ENCODE measurements around the gene NIPBL.
"Not testable (repeated sequence)": the region's sequence is repeated elsewhere in the genome, so short reads cannot be mapped to it uniquely, and the experiment has no call there.

NIPBL gene

DNA sequence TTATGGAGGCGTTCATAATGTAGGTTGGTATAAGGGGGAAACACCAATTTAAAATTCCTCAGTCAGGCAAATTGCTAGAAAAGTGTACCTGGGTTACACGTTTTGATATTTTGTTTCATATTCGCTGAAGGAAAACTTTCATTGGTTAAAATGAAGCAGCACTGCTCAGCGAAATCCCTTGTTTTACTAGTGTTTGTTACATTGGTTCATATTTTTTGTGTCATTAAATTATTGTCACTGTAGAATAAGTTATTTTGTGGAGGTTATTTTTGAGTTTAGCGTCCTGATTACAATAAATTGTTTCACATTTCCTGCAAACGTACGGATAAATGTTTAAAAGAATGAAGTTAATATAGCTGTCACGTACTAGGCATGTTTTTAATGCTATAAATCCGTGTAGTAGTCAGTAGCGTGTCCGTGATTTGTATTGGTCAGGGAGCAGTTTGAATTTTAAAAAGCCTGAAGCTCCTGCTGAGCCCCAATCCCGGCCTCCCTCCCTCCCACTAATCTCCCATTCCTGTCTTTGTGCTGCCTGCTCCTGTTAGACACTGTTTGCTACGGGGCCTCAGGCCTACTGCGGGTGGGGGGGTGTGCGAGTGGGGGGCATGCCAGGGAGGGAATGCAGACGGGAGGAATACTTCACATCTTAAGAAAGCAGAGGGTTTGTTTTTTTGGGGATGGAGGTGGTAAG, 2.0 kb downstream of the NIPBL start:
- DNase-seq: no peak

DNA sequence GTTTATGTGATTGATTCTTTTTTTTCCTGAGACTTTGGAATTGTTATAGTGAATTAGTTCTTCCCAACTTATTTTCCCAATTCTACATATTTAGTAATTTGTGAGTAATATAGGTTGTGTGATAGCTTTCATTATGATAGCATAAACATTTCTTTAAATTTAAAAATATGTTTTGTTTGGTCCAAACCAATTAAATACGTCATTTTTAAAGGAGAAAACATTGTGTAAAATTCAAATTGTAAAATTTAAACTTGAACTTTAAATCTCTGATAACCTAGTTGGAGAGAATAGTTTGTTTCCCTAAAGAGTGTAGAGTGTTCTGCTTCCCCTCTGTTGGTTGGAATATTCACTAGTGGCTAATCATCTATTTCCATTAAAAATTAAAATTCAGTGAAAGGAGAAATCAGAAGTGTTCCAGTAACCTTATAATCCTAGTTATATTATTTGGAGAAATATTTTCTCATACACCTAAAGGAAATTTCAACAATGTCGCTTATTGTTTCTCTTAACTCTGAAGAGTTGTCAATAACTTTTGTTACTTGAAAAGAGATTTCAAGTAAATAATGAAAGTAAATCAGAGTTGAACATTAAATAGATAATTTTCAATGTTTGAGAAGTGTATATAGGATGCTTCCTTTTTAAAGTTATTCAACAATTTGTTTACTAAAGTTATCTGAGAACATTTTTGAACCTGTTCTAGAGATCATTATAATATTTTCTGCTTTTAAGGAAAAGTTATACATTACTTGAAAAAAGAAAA, 2.9 kb downstream of the NIPBL start:
- DNase-seq: no peak

DNA sequence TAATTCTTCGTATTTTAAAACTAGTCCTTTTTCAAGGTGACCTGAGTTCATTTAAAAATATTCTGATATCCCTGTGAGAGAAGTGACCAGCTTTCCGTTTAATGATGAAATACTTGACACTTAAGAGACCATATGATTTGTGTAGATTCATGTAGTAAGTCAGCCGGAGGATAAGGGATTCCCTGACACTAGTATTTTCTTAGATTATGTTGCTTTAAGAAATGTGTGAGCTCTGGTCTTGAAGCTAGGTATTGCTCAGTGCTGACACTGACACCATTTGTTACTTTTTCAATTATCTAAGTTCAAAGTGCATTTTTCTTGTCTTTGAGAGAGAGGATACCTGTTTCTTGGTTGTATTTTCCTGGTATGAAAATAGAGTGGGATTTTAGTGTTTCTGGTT, 4.2 kb downstream of the NIPBL start:
- DNase-seq: no peak

DNA sequence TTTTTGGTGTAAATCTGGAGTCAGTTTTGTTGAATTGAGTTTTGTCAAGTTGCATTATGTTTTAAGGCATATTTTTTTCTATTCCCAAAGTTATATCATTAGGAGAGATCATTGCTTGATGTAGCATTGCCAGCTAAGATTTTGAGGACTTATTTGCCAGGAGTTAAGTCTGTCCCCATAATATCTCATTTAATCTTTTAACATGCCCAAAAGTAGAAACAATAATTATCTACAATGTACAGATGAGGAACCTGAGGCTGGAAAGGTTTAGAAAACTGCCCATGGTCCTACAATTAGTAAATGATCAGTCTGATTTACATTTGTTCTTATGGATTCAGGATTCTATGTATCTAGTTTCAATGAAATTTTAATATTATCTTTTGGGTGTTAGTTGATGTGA, 4.7 kb downstream of the NIPBL start:
- no peak for DNase-seq

DNA sequence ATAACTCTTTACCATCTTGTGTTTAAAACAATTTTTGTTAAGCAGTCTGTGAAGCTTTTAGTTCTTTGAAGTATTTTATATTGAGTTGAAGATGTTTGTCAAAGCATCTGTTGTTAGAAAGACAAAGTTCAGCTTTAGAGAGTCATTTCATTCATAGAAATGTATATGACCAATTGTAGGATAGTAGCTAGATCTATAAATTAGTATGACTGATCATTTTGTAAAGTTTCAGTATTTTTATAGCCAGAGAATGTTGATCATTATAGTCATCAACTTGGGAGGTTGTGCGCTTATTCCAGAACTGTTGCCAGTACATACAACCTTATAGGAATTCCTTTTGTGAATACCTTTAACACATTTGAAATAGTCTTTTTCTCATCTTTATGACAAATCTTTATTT, 5.2 kb downstream of the NIPBL start:
- DNase-seq: no peak

DNA sequence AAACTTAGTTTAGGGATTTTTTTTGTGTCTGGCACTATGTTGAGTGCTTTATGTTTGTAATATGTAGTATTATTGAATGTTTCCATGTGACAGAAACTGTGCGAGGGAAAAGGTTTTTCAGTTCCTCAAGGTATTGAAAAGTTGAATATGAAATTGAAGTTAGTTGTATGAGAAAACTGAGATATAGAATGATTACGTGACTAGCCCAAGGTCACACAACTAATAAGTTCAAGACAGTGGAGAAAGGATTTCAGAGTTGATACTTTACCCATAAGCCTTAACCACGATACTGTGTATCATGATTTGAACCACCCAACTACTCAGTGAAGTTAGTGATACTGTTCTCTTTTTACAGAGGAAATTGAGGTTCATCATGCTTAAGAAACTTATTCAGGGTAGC, 5.7 kb downstream of the NIPBL start:
- DNase-seq: no peak

DNA sequence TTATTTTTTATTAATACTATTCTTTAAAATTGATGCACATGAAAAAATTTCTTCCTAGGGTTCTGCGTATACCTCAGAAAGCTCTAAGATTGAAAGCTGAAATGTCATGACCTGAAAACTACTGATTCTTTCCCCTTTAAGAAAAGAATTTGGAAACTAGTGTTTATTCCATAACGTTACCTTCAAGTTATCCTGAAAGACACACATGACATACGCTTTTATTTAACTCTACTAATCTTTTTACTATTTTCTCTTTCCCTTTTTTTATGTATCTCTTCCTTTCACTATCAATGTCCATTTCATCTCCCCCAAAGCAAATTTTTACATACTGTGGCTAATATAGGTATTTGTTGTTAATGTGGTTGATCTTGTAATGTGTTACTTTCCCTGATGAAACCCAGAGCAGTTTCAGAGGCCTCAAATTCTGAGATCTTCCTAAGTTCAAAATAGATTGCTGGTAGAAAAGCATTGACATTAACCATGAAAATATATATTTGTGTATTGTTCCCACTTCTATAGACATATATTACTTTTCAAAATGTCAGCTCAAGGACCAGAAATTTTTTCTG, 7.4 kb downstream of the NIPBL start:
- no peak for DNase-seq

DNA sequence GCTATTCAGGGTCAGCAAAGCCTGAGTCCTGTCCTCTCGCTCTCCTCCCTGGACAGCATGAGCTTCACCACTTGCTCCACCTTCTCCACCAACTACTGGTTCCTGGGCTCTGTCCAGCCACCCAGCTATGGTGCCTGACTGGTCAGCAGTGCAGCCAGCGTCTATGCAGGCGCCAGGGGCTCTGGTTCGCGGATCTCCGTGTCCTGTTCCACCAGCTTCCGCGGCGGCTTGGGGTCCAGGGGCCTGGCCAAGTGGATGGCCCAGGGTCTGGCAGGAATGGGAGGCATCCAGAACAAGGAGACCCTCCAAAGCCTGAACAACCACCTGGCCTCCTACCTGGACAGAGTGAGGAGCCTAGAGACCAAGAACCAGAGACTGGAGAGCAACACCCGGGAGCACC, 8.6 kb downstream of the NIPBL start:
- DNase-seq: no peak

DNA sequence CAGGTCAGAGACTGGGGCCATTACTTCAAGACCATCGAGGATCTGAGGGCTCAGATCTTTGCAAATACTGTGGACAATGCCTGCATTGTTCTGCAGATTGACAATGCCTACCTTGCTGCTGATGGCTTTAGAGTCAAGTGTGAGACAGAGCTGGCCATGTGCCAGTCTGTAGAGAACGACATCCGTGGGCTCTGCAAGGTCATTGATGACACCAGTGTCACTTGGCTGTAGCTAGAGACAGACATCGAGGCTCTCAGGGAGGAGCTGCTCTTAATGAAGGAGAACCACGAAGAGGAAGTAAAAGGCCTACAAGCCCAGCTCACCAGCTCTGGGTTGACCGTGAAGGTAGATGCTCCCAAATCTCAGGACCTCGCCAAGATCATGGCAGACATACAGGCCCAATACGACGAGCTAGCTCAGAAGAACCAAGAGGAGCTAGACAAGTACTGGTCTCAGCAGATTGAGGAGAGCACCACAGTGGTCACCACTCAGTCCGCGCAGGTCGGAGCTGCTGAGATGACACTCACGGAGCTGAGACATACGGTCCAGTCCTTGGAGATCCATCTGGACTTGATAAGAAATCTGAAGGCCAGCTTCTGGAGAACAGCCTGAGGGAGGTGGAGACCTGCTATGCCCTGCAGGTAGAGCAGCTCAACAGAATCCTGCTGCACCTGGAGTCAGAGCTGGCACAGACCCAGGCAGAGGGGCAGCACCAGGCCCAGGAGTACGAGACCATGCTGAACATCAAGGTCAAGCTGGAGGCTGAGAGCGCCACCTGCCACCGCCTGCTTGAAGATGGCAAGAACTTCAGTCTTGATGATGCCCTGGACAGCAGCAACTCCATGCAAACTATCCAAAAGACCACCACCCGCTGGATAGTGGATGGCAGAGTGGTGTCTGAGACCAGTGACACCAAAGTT, 9.3 kb downstream of the NIPBL start:
- DNase-seq: no peak

DNA sequence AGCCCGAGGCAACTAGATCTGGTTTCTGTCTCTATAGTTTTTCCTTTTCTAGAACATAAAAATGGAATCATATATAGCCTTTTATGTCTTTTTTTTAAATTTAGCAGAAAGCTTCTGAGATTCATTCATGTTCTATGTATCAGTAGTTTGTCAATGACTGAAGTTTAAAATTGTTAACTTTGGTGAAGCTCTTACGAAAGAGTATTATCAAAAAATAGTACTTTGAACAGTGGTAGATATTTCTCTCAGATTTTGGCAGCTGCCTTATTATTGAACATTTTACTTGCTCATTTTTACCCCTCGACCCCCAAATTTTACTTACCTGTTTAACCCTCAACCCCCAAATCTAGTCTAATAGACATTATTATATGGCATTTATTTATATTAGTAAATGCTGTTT, 10.2 kb downstream of the NIPBL start:
- DNase-seq: no peak

DNA sequence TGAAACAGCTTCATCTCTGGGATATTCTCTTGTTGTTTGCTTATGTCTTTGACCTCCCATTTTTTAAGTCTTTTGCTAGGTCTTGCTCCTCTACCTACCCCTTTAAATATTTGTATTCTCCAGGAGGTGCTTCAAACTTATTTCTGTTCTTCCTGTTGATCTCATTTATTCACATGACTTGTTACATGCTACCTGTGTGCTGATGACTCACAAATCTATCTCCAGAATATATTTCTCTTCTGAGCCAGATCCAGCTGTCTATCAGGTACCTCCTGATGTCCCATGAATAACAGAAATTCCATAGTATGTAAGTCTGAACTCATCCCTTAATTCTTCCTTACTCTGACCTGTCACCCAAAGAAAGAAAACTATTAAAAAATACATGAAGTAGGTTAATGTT, 11.0 kb downstream of the NIPBL start:
- no peak for DNase-seq

DNA sequence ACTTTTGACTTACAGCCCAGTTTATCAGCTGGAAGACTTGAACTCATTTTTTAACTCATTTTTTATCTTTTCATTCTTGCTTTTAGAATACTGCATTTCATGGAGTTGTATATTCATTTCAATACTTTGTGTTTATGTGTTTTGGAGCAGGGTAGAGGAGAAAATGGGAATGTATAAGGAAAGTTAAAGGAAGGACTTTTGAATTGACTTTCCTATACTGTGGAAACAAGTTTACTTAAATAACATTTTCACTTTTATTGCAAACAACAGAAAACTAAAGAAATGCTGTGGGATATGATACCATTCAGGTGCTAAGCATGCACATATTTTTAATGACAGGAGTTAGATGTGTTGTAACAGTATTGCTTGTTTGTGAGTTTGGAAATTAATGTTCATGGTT, 11.7 kb downstream of the NIPBL start:
- DNase-seq: no peak

DNA sequence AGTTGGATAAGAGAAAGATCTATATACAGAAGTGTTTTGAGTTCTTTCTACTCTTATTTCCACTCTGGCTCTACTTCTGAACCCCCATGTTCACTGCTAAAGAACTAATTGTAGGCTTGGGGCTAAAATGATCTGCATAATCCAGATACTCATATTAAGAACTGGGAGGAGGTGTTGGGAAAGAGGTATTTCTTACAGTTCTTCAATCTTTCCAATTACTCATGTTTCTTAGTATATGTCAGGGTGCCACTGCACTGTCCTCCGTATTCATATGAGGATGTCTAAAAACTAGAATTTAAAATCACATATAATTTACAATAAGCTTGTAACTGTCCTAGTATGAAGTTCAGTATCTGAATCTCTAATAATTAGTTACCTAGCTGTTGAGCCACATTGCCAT, 12.7 kb downstream of the NIPBL start:
- no peak for DNase-seq

DNA sequence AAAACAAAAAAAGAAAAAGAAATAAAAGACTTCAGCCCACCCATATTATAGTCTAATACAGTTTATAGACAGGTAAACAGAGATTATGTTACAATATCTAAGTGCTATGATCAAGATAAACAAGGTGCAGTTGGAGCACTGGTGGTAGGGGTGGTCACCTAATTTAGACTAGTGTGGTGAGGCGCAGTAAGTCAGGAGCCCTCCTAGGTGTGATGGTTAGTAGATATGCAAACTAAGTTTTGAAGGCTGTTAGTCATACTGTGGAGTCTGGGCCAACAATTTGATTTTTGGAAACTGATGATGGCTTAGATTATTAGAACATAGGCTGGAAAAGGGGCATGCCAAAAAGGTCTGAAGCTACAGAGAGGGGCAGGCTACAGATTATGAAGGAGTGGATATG, 14.7 kb downstream of the NIPBL start:
- no peak for DNase-seq

DNA sequence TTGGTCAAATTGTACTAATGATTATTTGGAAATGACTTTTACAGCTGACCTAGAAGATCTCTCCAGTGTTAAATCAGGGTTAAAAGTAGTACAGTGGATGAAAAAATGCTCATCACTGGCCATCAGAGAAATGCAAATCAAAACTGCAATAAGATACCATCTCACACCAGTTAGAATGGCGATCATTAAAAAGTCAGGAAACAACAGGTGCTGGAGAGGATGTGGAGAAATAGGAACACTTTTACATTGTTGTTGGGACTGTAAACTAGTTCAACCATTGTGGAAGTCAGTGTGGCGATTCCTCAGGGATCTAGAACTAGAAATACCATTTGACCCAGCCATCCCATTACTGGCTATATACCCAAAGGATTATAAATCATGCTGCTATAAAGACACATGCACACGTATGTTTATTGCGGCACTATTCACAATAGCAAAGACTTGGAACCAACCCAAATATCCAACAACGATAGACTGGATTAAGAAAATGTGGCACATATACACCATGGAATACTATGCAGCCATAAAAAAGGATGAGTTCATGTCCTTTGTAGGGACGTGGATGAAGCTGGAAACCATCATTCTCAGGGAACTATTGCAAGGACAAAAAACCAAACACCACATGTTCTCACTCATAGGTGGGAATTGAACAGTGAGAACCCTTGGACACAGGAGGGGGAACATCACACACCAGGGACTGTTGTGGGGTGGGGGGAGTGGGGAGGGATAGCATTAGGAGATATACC, 15.7 kb downstream of the NIPBL start:
- not testable (repeated sequence) for DNase-seq

DNA sequence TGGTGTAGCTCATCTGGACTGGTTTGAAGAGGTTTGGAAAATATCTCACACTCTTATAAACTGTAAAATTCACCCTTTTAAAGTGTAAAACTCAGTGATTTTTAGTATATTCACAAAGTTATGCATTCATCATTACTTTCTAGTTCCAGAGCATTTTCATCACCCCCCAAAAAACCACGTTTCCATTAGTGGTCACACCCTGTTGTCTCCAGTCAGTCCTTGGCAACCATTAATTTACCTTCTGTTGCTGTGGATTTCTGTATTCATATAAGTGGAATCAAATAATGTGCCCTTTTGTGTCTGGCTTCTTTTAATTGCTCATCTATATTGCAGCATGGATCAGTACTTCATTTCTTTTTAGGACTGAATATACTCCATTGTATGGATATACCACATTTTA, 18.4 kb downstream of the NIPBL start:
- no peak for DNase-seq

DNA sequence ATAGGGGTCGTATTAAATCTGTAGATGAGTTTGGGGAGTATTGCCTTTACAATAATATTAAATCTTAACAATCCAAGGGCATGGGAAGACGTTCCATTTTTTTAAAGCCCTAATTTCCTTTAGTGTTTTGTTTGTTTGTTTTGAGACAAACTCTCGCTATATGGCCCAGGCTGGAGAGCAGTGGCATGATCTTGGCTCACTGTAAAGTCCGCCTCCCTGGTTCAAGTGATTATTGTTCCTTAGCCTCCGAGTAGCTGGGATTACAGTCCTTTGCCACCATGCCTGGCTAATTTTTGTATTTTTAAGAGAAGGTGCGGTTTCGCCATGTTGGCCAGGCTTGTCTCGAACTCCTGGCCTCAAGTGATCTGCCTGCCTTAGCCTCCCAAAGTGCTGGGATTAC, 19.9 kb downstream of the NIPBL start:
- no peak for DNase-seq

DNA sequence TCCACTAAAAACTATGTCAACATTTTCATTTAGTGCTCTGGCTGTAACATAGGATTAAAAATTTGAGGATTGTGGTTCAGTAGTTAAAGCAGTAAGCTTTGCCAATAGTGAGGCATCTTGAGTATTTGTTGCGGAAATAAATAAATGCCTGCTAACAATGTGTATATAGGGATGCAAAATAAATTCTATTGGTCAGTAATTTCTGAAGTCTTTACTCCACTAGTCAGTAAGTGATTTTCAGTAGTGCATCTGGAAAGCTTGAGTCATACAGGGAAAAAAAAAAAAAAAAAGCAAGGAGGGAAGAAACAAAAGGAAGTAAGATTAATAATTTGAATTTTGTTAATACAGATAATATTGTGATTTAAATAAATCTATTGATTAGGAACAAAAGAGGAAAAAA, 21.0 kb downstream of the NIPBL start:
- no peak for DNase-seq

DNA sequence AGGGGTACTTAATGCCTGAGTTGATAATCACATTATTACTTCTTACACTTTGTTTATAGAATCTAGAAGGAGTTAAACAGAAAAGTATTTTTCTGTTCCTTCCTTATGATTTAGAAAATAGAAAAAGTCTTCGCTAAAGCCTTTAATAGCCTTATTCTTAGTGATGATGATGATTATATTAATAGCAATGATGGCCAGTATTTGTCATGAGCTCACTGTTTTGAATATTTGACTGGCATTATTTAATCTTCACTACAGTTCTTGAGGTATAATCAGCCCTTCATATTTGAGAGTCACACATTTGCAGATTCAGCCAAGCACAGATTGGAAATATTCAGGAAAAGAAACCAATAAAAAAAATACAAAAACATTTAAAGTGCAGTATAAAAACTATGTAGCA, 23.3 kb downstream of the NIPBL start:
- DNase-seq: no peak

DNA sequence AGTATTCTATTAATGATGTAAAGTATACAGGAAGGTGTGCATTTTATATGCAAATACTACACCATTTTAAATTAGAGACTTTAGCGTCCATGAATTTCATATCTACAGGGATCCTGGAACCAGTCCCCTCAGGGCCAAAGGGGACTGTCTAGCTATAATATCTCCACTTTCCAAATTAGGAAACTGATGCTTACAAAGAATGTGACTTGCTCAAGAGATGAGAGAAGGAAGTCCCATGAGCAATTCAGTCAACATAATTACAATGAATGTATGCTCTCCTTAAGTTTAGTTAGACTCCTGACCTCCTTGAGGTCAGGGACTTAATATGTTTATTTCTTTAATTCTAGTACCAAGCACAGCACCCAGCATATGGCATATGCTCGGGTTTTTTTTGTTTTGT, 23.7 kb downstream of the NIPBL start:
- DNase-seq: no peak

DNA sequence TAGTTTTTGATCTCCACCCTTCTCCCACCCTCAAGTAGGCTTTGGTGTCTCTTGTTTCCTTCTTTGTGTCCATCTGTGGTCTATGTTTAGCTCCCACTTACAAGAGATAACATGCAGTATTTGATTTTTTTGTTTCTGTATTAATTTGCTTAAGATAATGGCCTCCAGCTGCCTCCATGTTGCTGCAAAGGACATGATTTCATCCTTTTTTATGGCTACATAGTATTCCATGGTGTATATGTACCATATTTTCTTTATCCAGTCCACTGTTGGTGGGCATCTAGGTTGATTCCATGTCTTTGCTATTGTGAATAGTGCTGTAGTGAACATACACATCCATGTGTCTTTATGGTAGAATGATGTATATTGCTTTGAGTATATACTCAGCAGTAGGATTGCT, 24.5 kb downstream of the NIPBL start:
- not testable (repeated sequence) for DNase-seq

DNA sequence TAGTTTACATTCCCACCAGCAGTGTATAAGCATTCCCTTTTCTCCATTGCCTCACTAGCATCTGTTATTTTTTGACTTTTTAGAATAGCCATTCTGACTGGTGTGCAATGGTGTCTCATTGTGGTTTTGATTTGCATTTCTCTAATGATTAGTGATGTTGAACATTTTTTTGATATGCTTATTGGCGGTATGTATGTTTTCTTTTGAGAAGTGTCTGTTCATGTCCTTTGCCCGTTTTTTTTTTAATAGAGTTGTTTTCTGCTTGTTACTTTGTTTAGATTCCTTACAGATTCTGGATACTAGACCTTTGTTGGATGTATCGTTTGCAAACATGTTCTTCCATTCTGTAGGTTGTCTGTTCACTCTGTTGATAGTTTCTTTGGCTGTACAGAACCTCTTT, 25.3 kb downstream of the NIPBL start:
- DNase-seq: no peak

DNA sequence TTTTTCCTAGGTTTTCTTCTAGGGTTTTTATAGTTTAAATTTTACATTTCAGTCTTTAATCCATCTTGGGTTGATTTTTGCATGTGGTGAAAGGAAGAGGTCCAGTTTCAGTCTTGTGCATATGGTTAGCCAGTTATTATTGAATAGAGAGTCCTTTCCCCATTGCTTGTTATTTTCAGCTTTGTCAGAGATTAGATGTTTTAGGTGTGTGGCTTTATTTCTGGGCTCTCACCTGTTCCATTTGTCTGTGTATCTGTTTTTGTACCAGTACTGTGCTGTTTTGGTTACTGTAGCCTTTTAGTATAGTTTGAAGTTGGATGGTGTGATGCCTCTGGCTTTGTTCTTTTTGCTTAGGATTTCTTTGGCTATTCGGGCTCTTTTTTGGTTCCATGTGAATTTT, 25.8 kb downstream of the NIPBL start:
- no peak for DNase-seq
